ENCODE results near the gene FBLIM1. TPM values are rescaled to one million over a fixed set of nuclear protein-coding genes. Genes with fewer than 3 reads are reported as not detected.
A peak's percentile ranks its signal among the peaks of the same experiment; 100 is the strongest.

The FBLIM1 gene
- polyA plus RNA-seq, 4 donors = 76.2 to 371 (median 159) TPM

DNA sequence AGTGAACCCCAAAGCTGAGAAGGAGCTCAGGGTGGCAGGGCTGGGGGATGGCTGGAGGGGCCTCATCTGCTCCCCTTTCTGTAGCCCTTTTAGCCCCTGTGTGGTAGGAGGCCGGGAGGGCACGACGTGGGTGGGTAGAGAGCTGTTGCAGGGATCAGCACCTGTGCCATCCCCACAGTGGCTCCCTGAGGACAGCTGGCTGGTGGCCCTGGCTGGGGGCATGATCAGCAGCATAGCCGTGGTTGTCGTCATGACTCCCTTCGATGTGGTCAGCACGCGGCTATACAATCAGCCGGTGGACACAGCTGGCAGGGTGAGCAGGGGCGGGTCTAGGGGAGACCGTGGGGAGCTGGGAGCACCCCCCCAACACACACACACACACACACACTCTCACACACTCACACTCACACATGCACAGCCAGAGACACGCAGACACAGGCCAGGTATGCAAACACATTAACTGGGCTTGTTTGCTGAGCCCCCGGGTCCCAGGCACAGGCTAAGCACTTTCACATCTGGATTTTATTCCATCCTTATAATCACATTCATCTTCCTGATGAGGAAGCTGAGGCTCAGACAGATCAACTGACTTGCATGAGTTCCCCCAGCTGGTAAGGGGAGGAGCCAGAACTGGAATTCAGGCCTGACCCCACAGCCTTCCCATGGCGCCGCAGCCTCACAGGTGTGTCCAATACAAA, 20.0 kb upstream of the FBLIM1 start:
- WGBS, 3 donors = 61 to 76% (median 70%) methylated on average over 13 to 15 of the region's 15 CpGs
- Histone ChIP-seq H3K4me3 (ENCODE audit: low read depth in 1 of 3, low read length in 3 of 3) (peak overlapping the region in 1 of 3 donors; percentile 66), H3K36me3 (ENCODE audit: control insufficient read depth in 3 of 3, insufficient read depth in 2 of 3, low read depth in 1 of 3, low read length in 3 of 3) (peaks cover 0 to 50% (median 0%) of the 10 kb centered on the region in 3 donors), H3K27ac (ENCODE audit: low read depth in 1 of 3, low read length in 2 of 3) (peak overlapping the region in 1 of 3 donors; percentile 97), H3K27me3 (ENCODE audit: control insufficient read depth in 3 of 3, insufficient read depth in 3 of 3, low read length in 3 of 3) (no peaks in the 10 kb centered on the region), H3K4me1 (ENCODE audit: control insufficient read depth in 3 of 3, insufficient read depth in 2 of 3, low read depth in 1 of 3, low read length in 2 of 3) (peaks cover 0 to 53% (median 3%) of the 10 kb centered on the region in 3 donors), H3K9me3 (ENCODE audit: control insufficient read depth in 2 of 2, insufficient read depth in 1 of 2, low read depth in 1 of 2, low read length in 1 of 2) (no peaks in the 10 kb centered on the region)
- no peak for FAIRE-seq
- no peak for DNase-seq

DNA sequence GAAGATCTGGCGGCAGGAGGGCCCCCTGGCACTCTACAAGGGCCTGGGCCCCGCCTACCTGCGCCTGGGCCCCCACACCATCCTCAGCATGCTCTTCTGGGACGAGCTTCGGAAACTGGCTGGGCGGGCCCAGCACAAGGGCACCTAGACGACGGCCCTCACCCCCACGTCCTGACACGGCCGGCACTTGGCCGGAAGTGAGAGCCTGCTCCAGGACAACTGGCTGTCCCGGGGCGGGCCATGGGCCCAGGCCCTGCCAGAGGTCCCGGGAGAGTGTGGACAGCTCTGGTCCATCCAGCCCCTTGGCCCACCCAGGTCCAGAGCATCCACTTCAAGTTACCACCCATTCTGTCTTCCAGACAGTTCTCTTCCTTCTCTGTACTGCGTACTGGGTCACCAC, 19.3 kb upstream of the FBLIM1 start:
- H3K27ac ChIP-seq (ENCODE audit: low read depth in 1 of 3, low read length in 2 of 3) = no peak overlapping the region
- H3K4me3 ChIP-seq (ENCODE audit: low read depth in 1 of 3, low read length in 3 of 3) = no peak overlapping the region
- DNase-seq (no peak), FAIRE-seq (no peak)
- no peaks in the 10 kb centered on the region for H3K27me3 ChIP-seq (ENCODE audit: control insufficient read depth in 3 of 3, insufficient read depth in 3 of 3, low read length in 3 of 3)
- no peaks in the 10 kb centered on the region for H3K9me3 ChIP-seq (ENCODE audit: control insufficient read depth in 2 of 2, insufficient read depth in 1 of 2, low read depth in 1 of 2, low read length in 1 of 2)
- WGBS, 3 donors = 87 to 93% (median 92%) methylated on average over 15 to 16 of the region's 16 CpGs
- H3K36me3 ChIP-seq (ENCODE audit: control insufficient read depth in 3 of 3, insufficient read depth in 2 of 3, low read depth in 1 of 3, low read length in 3 of 3) = peaks cover 0 to 43% (median 0%) of the 10 kb centered on the region in 3 donors
- H3K4me1 ChIP-seq (ENCODE audit: control insufficient read depth in 3 of 3, insufficient read depth in 2 of 3, low read depth in 1 of 3, low read length in 2 of 3) = peaks cover 0 to 53% (median 3%) of the 10 kb centered on the region in 3 donors

DNA sequence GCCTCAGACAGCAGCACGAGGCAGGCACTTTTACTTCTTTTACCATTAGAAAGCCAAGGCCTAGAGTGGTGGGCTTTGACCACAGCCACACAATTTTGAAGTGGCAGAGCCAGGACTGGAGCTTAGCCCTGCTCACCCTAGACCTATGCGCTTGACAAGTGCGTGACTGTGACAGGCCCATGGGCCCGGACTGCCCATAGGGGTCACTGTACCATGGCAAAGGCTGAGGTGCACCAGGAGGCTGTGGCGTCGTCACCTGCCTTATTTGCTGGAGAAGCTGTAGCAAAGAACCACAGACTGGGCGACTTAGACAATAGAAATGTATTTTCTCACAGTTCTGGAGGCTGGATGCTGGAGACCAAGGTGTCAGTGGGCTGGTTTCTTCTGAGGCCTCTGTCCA, 18.9 kb upstream of the FBLIM1 start:
- 86 to 89% (median 86%) methylated on average over 7 of the region's 7 CpGs for WGBS, 3 donors
- FAIRE-seq (no peak), DNase-seq (no peak)
- H3K27ac ChIP-seq (ENCODE audit: low read depth in 1 of 3, low read length in 2 of 3) = peak overlapping the region in 1 of 3 donors; percentile 49
- H3K4me1 ChIP-seq (ENCODE audit: control insufficient read depth in 3 of 3, insufficient read depth in 2 of 3, low read depth in 1 of 3, low read length in 2 of 3) = peaks cover 0 to 52% (median 3%) of the 10 kb centered on the region in 3 donors
- H3K9me3 ChIP-seq (ENCODE audit: control insufficient read depth in 2 of 2, insufficient read depth in 1 of 2, low read depth in 1 of 2, low read length in 1 of 2) = no peaks in the 10 kb centered on the region
- no peaks in the 10 kb centered on the region for H3K27me3 ChIP-seq (ENCODE audit: control insufficient read depth in 3 of 3, insufficient read depth in 3 of 3, low read length in 3 of 3)
- no peak overlapping the region for H3K4me3 ChIP-seq (ENCODE audit: low read depth in 1 of 3, low read length in 3 of 3)
- peaks cover 0 to 38% (median 0%) of the 10 kb centered on the region in 3 donors for H3K36me3 ChIP-seq (ENCODE audit: control insufficient read depth in 3 of 3, insufficient read depth in 2 of 3, low read depth in 1 of 3, low read length in 3 of 3)

DNA sequence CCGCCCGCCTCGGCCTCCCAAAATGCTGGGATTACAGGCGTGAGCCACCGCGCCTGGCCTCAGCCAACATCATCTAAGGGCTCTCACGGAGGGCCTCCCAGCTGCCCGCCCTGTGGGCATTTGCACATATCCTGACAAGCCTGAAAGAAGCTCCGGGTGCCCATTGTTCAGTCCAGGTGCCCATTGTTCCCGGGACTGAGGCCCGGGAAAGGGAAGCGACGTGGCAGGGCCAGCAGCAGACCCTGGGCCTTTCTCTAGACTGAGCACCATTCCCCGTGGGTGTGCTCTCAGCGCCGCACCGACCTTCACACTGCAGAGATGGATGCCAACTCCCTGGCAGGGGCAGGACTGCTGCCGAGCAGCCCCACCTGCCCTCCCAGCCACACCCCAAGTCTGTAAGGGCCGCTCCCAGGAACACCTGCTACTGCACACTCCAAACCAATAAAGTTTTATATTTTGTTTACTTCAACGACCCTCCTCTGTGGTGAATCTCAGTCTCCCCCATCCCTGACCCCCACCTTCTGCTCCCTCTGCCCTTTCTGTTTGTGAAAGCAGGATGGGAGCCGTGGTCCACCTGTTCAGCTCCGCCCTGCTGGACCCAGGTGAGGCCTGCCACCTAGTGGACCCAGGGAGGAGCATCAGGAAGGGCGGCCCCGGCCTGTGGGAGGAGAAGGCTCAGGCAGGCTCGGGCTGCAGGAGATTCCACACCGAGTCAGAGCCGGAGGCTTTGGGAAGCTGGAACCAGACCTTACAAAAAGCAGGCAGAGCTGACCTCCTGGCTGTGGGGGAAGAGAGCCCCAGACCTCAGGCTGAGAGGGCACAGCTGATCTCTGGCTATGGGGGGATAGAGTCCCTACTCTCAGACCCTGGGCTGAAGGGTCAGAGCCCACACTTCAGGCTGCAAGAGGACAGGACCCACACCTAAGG, 17.4 kb upstream of the FBLIM1 start:
- peak overlapping the region in 2 of 3 donors; percentile 9 to 33 for H3K4me3 ChIP-seq (ENCODE audit: low read depth in 1 of 3, low read length in 3 of 3)
- FAIRE-seq = no peak
- peak; percentile 93 to 96 for DNase-seq
- H3K27ac ChIP-seq (ENCODE audit: low read depth in 1 of 3, low read length in 2 of 3) = peak overlapping the region; percentile 83 to 90 (median 84)
- H3K27me3 ChIP-seq (ENCODE audit: control insufficient read depth in 3 of 3, insufficient read depth in 3 of 3, low read length in 3 of 3) = no peaks in the 10 kb centered on the region
- peaks cover 0 to 26% (median 0%) of the 10 kb centered on the region in 3 donors for H3K36me3 ChIP-seq (ENCODE audit: control insufficient read depth in 3 of 3, insufficient read depth in 2 of 3, low read depth in 1 of 3, low read length in 3 of 3)
- 15 to 43% (median 29%) methylated on average over 27 of the region's 27 CpGs for WGBS, 3 donors
- H3K4me1 ChIP-seq (ENCODE audit: control insufficient read depth in 3 of 3, insufficient read depth in 2 of 3, low read depth in 1 of 3, low read length in 2 of 3) = peaks cover 0 to 38% (median 0%) of the 10 kb centered on the region in 3 donors
- H3K9me3 ChIP-seq (ENCODE audit: control insufficient read depth in 2 of 2, insufficient read depth in 1 of 2, low read depth in 1 of 2, low read length in 1 of 2) = no peaks in the 10 kb centered on the region

DNA sequence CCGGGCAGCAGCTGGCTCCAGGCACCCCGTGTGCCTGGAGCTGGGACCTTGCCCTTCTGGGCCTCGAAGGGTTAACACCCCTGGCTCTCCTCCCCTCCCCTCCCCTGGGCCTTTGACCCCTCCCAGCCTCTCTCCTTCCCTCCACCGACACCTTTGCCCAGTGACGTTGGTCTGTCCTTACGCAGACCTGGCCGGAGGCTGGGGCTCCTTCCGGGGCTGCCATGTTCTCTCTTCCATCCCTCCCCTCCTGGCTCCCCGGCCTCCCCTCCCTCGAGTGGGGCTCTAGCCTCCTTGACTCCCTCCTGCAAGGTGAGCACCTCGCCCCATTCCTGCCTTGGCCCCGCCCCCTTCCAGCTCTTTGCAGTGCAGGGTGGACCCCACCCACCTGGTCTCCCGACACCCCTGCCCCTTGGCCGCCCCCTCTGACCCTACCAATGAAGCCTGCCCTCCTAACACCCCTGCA, 16.2 kb upstream of the FBLIM1 start, which contains the start of gene TMEM82:
Gene TMEM82, plus strand, starts transcription at position 161 of the 463 bp plus-strand sequence. Its CDS starts 61 bp downstream, at position 222.
- Histone ChIP-seq H3K4me3 (ENCODE audit: low read depth in 1 of 3, low read length in 3 of 3) (peak within 1 kb of the TSS in 2 of 3 donors; percentile 49 to 62), H3K27ac (ENCODE audit: low read depth in 1 of 3, low read length in 2 of 3) (peak within 1 kb of the TSS; percentile 83 to 90 (median 84))
- FAIRE-seq = no peak

DNA sequence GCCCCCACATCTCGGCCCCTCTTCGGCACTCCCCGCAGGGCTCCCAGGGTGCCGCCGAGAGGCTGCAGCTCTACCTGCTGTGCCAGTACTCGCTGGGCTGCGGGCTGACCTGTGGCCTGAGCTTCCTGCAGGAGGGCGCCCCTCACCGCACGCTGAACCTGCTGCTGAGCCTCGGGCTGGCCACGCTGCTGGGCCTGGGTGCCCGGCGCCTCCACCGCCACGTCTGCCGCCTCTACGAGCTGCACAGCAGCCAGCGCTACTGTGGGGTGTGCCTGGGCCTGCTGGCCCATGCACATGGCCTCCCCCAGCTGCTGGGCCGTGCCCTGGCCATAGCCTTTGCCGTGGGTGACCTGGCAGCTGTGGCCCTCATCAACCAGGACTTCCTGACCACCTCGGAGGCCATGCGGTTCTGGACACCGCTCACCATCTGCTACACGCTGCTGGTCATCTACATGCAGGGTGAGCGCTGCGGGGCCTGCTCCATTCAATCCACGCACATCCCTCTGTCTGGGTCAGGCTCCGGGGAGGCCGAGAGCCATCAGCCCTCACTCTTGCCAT, 14.4 kb upstream of the FBLIM1 start:
- FAIRE-seq (no peak), DNase-seq (no peak)
- peaks cover 0 to 13% (median 0%) of the 10 kb centered on the region in 3 donors for H3K36me3 ChIP-seq (ENCODE audit: control insufficient read depth in 3 of 3, insufficient read depth in 2 of 3, low read depth in 1 of 3, low read length in 3 of 3)
- 86 to 88% (median 88%) methylated on average over 27 to 30 of the region's 30 CpGs for WGBS, 3 donors
- H3K27ac ChIP-seq (ENCODE audit: low read depth in 1 of 3, low read length in 2 of 3) = no peak overlapping the region
- H3K9me3 ChIP-seq (ENCODE audit: control insufficient read depth in 2 of 2, insufficient read depth in 1 of 2, low read depth in 1 of 2, low read length in 1 of 2) = no peaks in the 10 kb centered on the region
- no peaks in the 10 kb centered on the region for H3K27me3 ChIP-seq (ENCODE audit: control insufficient read depth in 3 of 3, insufficient read depth in 3 of 3, low read length in 3 of 3)
- H3K4me1 ChIP-seq (ENCODE audit: control insufficient read depth in 3 of 3, insufficient read depth in 2 of 3, low read depth in 1 of 3, low read length in 2 of 3) = peaks cover 0 to 31% (median 0%) of the 10 kb centered on the region in 3 donors
- H3K4me3 ChIP-seq (ENCODE audit: low read depth in 1 of 3, low read length in 3 of 3) = no peak overlapping the region

More for the DNA sequence above, 16.2 kb upstream of the FBLIM1 start, which contains the start of gene TMEM82:
- DNase-seq = peak; percentile 88 to 95
- 6 to 29% (median 24%) methylated on average over 12 to 14 of the region's 14 CpGs for WGBS, 3 donors
- H3K4me1 ChIP-seq (ENCODE audit: control insufficient read depth in 3 of 3, insufficient read depth in 2 of 3, low read depth in 1 of 3, low read length in 2 of 3) = peaks cover 0 to 30% (median 0%) of the 10 kb centered on the region in 3 donors
- no peaks in the 10 kb centered on the region for H3K27me3 ChIP-seq (ENCODE audit: control insufficient read depth in 3 of 3, insufficient read depth in 3 of 3, low read length in 3 of 3)
- no peaks in the 10 kb centered on the region for H3K9me3 ChIP-seq (ENCODE audit: control insufficient read depth in 2 of 2, insufficient read depth in 1 of 2, low read depth in 1 of 2, low read length in 1 of 2)
- peaks cover 0 to 29% (median 0%) of the 10 kb centered on the region in 3 donors for H3K36me3 ChIP-seq (ENCODE audit: control insufficient read depth in 3 of 3, insufficient read depth in 2 of 3, low read depth in 1 of 3, low read length in 3 of 3)

DNA sequence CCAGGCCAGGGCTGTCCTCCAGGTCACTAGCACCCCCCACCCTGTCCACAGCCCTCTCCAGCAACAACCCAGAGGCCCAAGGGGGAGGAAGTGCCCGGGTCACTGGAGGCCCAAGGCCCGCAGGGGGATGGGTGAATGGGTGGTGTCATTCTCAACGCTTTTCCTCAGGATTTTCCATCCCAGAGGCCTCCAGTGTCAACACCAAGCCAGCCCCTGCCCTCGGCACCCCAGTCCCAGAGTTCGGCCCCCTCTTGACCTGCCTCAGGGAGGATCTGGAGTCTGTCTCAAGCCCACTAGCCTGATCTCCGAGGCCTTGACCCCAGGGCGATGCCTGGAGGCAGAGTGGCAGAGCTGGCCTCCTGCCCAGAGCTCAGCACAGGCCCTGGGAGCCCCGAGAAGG, 11.2 kb upstream of the FBLIM1 start:
- 59 to 61% (median 59%) methylated on average over 7 to 8 of the region's 8 CpGs for WGBS, 3 donors
- Histone ChIP-seq H3K4me3 (ENCODE audit: low read depth in 1 of 3, low read length in 3 of 3) (no peak overlapping the region), H3K9me3 (ENCODE audit: control insufficient read depth in 2 of 2, insufficient read depth in 1 of 2, low read depth in 1 of 2, low read length in 1 of 2) (no peaks in the 10 kb centered on the region), H3K36me3 (ENCODE audit: control insufficient read depth in 3 of 3, insufficient read depth in 2 of 3, low read depth in 1 of 3, low read length in 3 of 3) (peaks cover 0 to 7% (median 0%) of the 10 kb centered on the region in 3 donors), H3K4me1 (ENCODE audit: control insufficient read depth in 3 of 3, insufficient read depth in 2 of 3, low read depth in 1 of 3, low read length in 2 of 3) (peaks cover 0 to 30% (median 0%) of the 10 kb centered on the region in 3 donors), H3K27ac (ENCODE audit: low read depth in 1 of 3, low read length in 2 of 3) (no peak overlapping the region), H3K27me3 (ENCODE audit: control insufficient read depth in 3 of 3, insufficient read depth in 3 of 3, low read length in 3 of 3) (no peaks in the 10 kb centered on the region)
- DNase-seq = peak in 1 of 2 donors; percentile 51
- no peak for FAIRE-seq

DNA sequence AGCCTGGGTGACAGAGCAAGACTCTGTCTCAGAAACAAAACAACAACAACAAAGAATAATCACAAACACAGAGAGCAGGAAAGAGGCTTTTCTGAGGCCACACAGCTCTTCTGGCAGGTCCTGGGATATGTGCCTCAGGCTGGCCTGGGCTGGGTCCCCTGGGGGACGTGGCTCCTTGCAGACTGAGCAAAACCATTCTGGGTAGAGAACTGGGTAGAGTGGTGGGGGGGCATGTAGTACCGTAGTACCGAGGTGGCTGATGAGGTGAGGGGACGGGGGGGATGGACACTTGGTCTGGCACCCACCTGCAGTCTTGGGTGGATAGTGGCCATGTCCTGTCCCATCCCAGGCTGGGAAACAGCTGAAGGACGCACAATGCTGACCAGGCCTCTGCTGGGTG, 10.3 kb upstream of the FBLIM1 start:
- WGBS, 3 donors = 82 to 88% (median 86%) methylated on average over 5 of the region's 5 CpGs
- Histone ChIP-seq H3K4me3 (ENCODE audit: low read depth in 1 of 3, low read length in 3 of 3) (no peak overlapping the region), H3K27me3 (ENCODE audit: control insufficient read depth in 3 of 3, insufficient read depth in 3 of 3, low read length in 3 of 3) (no peaks in the 10 kb centered on the region), H3K36me3 (ENCODE audit: control insufficient read depth in 3 of 3, insufficient read depth in 2 of 3, low read depth in 1 of 3, low read length in 3 of 3) (peaks cover 0 to 5% (median 0%) of the 10 kb centered on the region in 3 donors), H3K4me1 (ENCODE audit: control insufficient read depth in 3 of 3, insufficient read depth in 2 of 3, low read depth in 1 of 3, low read length in 2 of 3) (peaks cover 0 to 24% (median 0%) of the 10 kb centered on the region in 3 donors), H3K27ac (ENCODE audit: low read depth in 1 of 3, low read length in 2 of 3) (no peak overlapping the region), H3K9me3 (ENCODE audit: control insufficient read depth in 2 of 2, insufficient read depth in 1 of 2, low read depth in 1 of 2, low read length in 1 of 2) (no peaks in the 10 kb centered on the region)
- DNase-seq = no peak
- no peak for FAIRE-seq
